ENCODE data around the gene ADGRG6.

DNA sequence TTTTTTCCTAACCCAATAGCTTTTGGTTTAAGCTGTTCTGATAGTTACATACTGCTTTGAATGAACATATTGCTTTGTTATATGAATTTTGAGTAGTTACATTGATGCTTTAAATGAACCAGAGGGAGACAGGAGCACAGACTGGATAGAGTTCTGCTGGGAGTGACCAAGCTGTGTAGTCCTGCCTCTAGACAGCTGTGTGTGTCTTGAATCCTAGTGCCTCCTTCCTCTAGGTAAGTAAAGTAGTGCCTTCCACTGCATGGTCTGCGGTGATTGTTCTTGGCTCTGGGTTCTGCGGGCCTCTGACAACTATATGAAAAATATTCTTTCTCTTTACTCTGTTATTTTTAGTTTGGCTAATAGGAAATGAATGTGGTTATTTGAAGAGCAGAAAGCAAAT is 46.0 kb upstream of the ADGRG6 start:
- TF ChIP-seq, protein P1, sequence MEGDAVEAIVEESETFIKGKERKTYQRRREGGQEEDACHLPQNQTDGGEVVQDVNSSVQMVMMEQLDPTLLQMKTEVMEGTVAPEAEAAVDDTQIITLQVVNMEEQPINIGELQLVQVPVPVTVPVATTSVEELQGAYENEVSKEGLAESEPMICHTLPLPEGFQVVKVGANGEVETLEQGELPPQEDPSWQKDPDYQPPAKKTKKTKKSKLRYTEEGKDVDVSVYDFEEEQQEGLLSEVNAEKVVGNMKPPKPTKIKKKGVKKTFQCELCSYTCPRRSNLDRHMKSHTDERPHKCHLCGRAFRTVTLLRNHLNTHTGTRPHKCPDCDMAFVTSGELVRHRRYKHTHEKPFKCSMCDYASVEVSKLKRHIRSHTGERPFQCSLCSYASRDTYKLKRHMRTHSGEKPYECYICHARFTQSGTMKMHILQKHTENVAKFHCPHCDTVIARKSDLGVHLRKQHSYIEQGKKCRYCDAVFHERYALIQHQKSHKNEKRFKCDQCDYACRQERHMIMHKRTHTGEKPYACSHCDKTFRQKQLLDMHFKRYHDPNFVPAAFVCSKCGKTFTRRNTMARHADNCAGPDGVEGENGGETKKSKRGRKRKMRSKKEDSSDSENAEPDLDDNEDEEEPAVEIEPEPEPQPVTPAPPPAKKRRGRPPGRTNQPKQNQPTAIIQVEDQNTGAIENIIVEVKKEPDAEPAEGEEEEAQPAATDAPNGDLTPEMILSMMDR (IDR thresholded peaks at IDR 0.05): no peak
- no peak for TF ChIP-seq EP300 (IDR thresholded peaks at IDR 0.05)

Measured in suprapubic skin (tissue), 3 donors.